Measurements from ENCODE around the gene PRKRA. TPM values are rescaled to one million over a fixed set of nuclear protein-coding genes. Genes with fewer than 3 reads are reported as not detected.

PRKRA gene
- total and polyA plus RNA-seq, 2 of the 13 experiments (the other 11 are each of a cell fraction or from before 2014, with no cell fraction given) = 53.1 to 74.7 TPM

DNA sequence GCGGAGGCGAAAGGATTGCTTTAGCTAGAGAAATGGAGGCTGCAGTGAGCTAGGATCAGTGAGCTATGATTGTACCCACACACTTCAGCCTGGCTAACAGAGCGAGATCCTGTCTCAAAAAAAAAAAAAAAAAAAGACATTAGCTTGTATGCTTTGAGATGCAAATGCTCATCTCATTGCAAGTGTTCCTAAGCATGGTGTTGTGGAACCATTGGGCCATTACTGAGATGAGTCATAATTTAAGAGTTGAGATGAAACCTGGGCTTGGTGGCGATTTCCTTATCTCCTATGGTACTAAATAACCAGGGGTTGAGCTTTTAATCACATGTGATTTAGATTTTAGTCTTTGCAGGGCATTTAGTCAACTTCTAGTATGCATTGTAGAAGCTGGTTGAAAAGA, 31.5 kb upstream of the PRKRA start:
- peak overlapping the region; percentile 91 for H3K4me2 ChIP-seq (ENCODE audit: low read depth, low read length)
- H3K4me3 ChIP-seq (replicated peaks in 1 of 3; ENCODE audit: insufficient read depth in 1 of 3, low read depth in 2 of 3, low read length in 3 of 3) = peak overlapping the region in 1 of 3 experiments; percentile 80; a peak in 1 of 6 replicates
- no peak for TF ChIP-seq SIN3A (IDR thresholded peaks at IDR 0.05; ENCODE audit: borderline replicate concordance, low read depth, low read length)
- TF ChIP-seq PHF21A (CRISPR knock-in tag; IDR thresholded peaks at IDR 0.05) = 0 out of 2 replicates have a peak, but pooled peaks have one; percentile 14
- TF ChIP-seq FOSL2 (CRISPR knock-in tag; IDR thresholded peaks at IDR 0.05) = peak; percentile 28; the same call in 1 of the 2 replicates
- H3K36me3 ChIP-seq (replicated peaks in 1 of 2; ENCODE audit: control insufficient read depth in 1 of 2, insufficient read depth in 2 of 2, low read length in 2 of 2) = peaks cover 0 to 19% of the 10 kb centered on the region in 2 experiments
- H3K4me1 ChIP-seq (ENCODE audit: insufficient read depth, low read length) = peaks cover 43% of the 10 kb centered on the region
- DNase-seq (ENCODE audit: low spot score) (no peak), FAIRE-seq (no peak), ATAC-seq (no peak)
- H3K27ac ChIP-seq (ENCODE audit: extremely low read length, insufficient read depth, low read length) = no peak overlapping the region
- no peaks in the 10 kb centered on the region for H3K9me3 ChIP-seq (ENCODE audit: low read length)
- BruUV-seq (replicated peaks) = no TSS peak
- WGBS (ENCODE audit: low lambda C conversion rate) = 94% methylated on average over 4 of the region's 4 CpGs
- H4K20me1 ChIP-seq (ENCODE audit: insufficient read depth, low read length) = peaks cover 9% of the 10 kb centered on the region; the same call in 1 of the 2 replicates
- CTCF ChIA-PET (ENCODE audit: low intra/inter-chr PET ratio, low total read pairs) = no interaction called here
- POLR2A ChIA-PET = interaction anchor here (0.7 to 4.6 kb wide), 2 partner anchors 16 to 32 kb away, joined by 3 to 74 read pairs; partner anchors contain the start of genes PJVK and PRKRA
- H3K27me3 ChIP-seq (ENCODE audit: control insufficient read depth in 1 of 2, insufficient read depth in 2 of 2, low read length in 2 of 2) = no peaks in the 10 kb centered on the region; a peak in 1 of 5 replicates
- in situ Hi-C loops (cut with HindIII; ENCODE audit: extremely low pct_ligation_motif_present, low pct_unique_long_range_greater_than_20kb) (no loop called here), intact Hi-C loops (cut with micrococcal nuclease; ENCODE audit: unreplicated experiment) (no loop called here)
- H3K79me2 ChIP-seq (ENCODE audit: insufficient read depth, low read length) = peaks cover 51% of the 10 kb centered on the region
- no peak overlapping the region for H2AFZ ChIP-seq (ENCODE audit: low read length)
- peak overlapping the region; percentile 86; the same call in 1 of the 2 replicates for H3K9ac ChIP-seq (ENCODE audit: insufficient read depth, low read depth, low read length)

DNA sequence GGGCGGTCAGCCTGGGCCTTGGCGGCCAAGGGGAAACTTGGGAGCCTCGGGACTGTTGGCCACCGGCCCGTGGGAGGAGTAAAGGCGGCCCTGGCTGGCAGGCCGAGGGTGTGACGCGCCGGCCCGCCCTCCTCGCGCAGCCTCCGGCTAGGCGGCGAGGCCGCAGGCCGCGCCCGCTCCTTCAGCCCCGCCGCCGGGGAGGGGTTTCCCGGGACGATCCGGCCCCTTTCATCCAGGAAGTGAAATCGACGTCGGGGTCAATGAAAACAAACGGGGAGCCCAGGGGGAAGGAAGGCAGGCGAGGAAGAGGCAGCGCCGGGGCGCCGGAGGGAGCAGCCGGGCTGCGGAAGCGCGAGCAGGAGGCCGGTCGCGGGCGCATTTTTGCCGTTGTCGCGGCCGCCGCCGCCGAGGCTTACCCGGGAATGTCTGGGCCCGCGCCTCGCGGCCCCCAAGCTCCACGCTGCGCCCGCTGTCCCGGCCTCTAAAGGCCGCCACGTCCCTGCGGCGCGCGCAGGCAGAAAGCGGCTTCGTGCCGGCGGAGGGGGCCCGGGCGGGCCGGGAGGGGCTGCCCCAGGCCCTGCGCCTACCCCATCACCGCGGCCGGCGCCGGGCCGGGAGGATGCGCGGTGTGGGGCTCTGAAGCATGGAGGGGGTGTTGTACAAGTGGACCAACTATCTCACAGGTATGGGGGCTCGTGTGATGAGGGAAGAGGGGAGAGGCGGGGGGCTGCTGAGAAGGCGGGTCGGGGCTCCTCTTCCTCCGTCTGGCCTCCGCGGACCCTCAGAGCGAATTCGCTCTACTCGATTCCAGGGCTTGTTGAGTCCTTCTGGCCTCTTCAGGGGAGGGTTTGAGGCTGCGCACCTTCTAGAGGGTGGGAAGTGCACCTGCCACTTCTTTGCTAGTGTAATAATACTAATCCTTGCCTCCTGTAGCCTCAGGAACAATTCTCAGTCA, 29.5 kb upstream of the PRKRA start, which contains the start of gene PLEKHA3:
Gene PLEKHA3 (plus strand): TSS at position 231 of the 955 bp plus-strand sequence. CDS start 413 bp downstream, at position 644.
- intact Hi-C loops (cut with micrococcal nuclease; ENCODE audit: unreplicated experiment) = loop anchor here (2.0 kb wide), 1 partner anchor 42 kb away; no protein-coding TSS in a partner anchor
- in situ Hi-C loops (cut with HindIII; ENCODE audit: extremely low pct_ligation_motif_present, low pct_unique_long_range_greater_than_20kb) = no loop called here
- Histone ChIP-seq H3K4me2 (ENCODE audit: low read depth, low read length) (peak within 1 kb of the TSS; percentile 91), H4K20me1 (ENCODE audit: insufficient read depth, low read length) (peaks cover 9% of the 10 kb centered on the region; the same call in 1 of the 2 replicates), H3K4me1 (ENCODE audit: insufficient read depth, low read length) (peaks cover 57% of the 10 kb centered on the region), H2AFZ (ENCODE audit: low read length) (peak within 1 kb of the TSS; percentile 55), H3K36me3 (replicated peaks in 1 of 2; ENCODE audit: control insufficient read depth in 1 of 2, insufficient read depth in 2 of 2, low read length in 2 of 2) (peaks cover 0 to 3% of the 10 kb centered on the region in 2 experiments; a peak in 2 of 5 replicates), H3K27ac (ENCODE audit: extremely low read length, insufficient read depth, low read length) (peak within 1 kb of the TSS; percentile 89), H3K4me3 (replicated peaks in 1 of 3; ENCODE audit: insufficient read depth in 1 of 3, low read depth in 2 of 3, low read length in 3 of 3) (peak within 1 kb of the TSS; percentile 80 to 91 (median 82)), H3K27me3 (ENCODE audit: control insufficient read depth in 1 of 2, insufficient read depth in 2 of 2, low read length in 2 of 2) (no peaks in the 10 kb centered on the region; a peak in 1 of 5 replicates), H3K9me3 (ENCODE audit: low read length) (no peaks in the 10 kb centered on the region), H3K9ac (ENCODE audit: insufficient read depth, low read depth, low read length) (peak within 1 kb of the TSS; percentile 86), H3K79me2 (ENCODE audit: insufficient read depth, low read length) (peaks cover 62% of the 10 kb centered on the region)
- FAIRE-seq (no peak), ATAC-seq (peak; percentile 93), DNase-seq (ENCODE audit: low spot score) (peak; percentile 95)
- CTCF ChIA-PET (ENCODE audit: low intra/inter-chr PET ratio, low total read pairs) = no interaction called here
- WGBS (ENCODE audit: low lambda C conversion rate) = 3% methylated on average over 40 of the region's 92 CpGs
- BruUV-seq (replicated peaks) = no TSS peak
- POLR2A ChIA-PET = interaction anchor here (1.0 to 4.6 kb wide), 8 partner anchors 9 to 66 kb away, joined by 3 to 74 read pairs (median 8); partner anchors contain the start of genes PJVK and PRKRA
- TF ChIP-seq, protein P1, sequence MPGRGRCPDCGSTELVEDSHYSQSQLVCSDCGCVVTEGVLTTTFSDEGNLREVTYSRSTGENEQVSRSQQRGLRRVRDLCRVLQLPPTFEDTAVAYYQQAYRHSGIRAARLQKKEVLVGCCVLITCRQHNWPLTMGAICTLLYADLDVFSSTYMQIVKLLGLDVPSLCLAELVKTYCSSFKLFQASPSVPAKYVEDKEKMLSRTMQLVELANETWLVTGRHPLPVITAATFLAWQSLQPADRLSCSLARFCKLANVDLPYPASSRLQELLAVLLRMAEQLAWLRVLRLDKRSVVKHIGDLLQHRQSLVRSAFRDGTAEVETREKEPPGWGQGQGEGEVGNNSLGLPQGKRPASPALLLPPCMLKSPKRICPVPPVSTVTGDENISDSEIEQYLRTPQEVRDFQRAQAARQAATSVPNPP (CRISPR knock-in tag; IDR thresholded peaks at IDR 0.05) = 0 out of 2 replicates have a peak, but pooled peaks have one; percentile 65
- TF ChIP-seq ZBTB42 (CRISPR knock-in tag; IDR thresholded peaks at IDR 0.05) (no peak), ZNF772 (CRISPR knock-in tag; IDR thresholded peaks at IDR 0.05) (peak; percentile 67; the same call in 1 of the 2 replicates), ASH2L (IDR thresholded peaks at IDR 0.05; ENCODE audit: insufficient read length, low read depth, low read length) (peak; percentile 79), ELF1 (CRISPR knock-in tag; IDR thresholded peaks at IDR 0.05) (peak; percentile 81), ZSCAN29 (CRISPR knock-in tag; conservative IDR thresholded peaks at IDR 0.05) (peak; percentile 7; the same call in 1 of the 2 replicates), ZNF484 (CRISPR knock-in tag; IDR thresholded peaks at IDR 0.05; ENCODE audit: borderline replicate concordance, low read depth) (no peak), ZNF232 (CRISPR knock-in tag; IDR thresholded peaks at IDR 0.05; ENCODE audit: borderline replicate concordance) (0 out of 2 replicates have a peak, but pooled peaks have one; percentile 35), MED1 (CRISPR knock-in tag; IDR thresholded peaks at IDR 0.05) (peak; percentile 54), NCOR1 (IDR thresholded peaks at IDR 0.05; ENCODE audit: borderline replicate concordance, low read length) (peak; percentile 23; the same call in 1 of the 2 replicates)
